ENCODE results near the gene CELF5.
"Not testable (repeated sequence)": the region's sequence is repeated elsewhere in the genome, so short reads cannot be mapped to it uniquely, and the experiment has no call there.

The CELF5 gene

DNA sequence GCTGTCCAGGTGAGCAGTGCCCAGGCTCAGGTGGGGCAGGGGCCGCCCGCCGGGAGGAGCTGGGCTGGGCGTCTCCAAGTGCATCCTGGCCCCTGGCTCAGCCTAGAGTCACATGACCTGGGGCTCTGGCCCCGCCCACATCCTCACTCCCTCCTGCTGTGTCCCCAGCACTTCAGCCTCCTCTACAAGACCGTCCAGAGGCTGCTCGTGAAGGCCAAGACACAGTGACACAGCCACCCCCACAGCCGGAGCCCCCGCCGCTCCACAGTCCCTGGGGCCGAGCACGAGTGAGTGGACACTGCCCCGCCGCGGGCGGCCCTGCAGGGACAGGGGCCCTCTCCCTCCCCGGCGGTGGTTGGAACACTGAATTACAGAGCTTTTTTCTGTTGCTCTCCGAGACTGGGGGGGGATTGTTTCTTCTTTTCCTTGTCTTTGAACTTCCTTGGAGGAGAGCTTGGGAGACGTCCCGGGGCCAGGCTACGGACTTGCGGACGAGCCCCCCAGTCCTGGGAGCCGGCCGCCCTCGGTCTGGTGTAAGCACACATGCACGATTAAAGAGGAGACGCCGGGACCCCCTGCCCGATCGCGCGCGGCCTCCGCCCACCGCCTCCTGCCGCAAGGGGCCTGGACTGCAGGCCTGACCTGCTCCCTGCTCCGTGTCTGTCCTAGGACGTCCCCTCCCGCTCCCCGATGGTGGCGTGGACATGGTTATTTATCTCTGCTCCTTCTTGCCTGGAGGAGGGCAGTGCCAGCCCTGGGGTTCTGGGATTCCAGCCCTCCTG, 16.8 kb upstream of the CELF5 start:
- no peak for DNase-seq (ENCODE audit: low spot score)

- no peak for DNase-seq (ENCODE audit: low spot score)
These were observed 15.9 kb upstream of the CELF5 start for GRCh38 chr19:3208317-3209207.

GRCh38 chr19:3210347-3211017, 14.0 kb upstream of the CELF5 start:
- DNase-seq (ENCODE audit: low spot score) = peak; percentile 35

DNA sequence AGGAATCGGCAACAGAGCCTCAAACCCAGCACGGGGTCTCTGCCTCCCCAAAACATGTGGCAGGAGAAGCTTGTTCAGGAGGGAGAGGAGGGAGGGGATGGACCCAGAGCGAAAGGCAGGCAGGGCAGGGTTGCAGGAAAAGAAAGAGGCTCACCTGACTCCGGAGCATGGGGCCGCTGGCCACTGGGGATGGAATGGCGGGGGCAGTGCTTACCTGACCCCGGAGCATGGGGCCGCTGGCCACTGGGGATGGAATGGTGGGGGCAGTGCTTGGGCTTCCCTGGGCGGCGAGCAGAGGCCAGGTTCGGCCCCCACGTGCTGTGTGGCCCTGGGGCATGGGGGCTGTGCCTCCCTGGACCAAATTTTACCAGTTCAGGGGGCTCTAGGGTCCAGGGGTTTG, 13.3 kb upstream of the CELF5 start:
- DNase-seq (ENCODE audit: low spot score) = no peak

GRCh38 chr19:3213159-3213558, 11.3 kb upstream of the CELF5 start:
- DNase-seq (ENCODE audit: low spot score) = no peak

DNA sequence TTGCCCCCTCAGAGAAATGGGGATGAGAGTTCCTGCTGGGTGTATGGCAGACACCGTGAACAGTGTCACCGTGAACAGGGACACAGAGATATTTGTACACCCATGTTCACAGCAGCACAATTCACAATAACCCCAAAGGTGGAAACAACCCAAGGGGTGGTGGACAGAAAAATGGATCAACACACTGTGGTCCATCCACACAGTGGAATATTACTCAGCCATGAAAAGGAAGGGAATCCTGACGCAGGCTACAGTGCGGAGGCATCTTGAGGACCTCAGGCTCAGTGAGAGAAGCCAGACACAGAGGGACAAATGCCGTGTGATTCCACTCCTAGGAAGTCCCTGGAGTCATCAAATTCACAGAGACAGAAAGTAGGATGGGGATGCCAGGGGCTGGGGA, 7.6 kb upstream of the CELF5 start:
- DNase-seq (ENCODE audit: low spot score) = no peak

- DNase-seq (ENCODE audit: low spot score) = no peak
These were observed 3.9 kb upstream of the CELF5 start for GRCh38 chr19:3220576-3220975.

- not testable (repeated sequence) for DNase-seq (ENCODE audit: low spot score)
These were observed 2.9 kb upstream of the CELF5 start for GRCh38 chr19:3221576-3221975.

DNA sequence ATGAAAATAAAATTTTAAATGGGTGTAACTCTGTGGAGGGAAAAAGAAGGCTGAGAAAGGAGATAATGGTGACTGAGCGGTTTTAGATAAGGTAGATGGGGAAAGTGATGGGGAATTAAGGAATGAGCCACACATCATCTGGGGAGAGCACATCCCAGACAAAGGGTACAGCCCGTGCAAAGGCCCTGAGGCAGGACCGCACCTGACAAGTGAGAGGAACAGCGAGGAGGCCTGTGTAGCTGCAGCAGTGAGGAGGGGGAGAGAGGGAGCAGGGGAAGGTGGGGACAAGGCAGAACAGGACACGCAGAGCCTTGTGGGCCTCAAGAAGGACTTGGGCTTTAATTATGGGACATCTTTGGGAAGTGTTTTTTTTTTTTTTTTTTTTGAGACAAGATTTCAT, 1.8 kb upstream of the CELF5 start:
- no peak for DNase-seq (ENCODE audit: low spot score)

- no peak for DNase-seq (ENCODE audit: low spot score)
These were observed 666 bp downstream of the CELF5 start for GRCh38 chr19:3225169-3225485.

DNA sequence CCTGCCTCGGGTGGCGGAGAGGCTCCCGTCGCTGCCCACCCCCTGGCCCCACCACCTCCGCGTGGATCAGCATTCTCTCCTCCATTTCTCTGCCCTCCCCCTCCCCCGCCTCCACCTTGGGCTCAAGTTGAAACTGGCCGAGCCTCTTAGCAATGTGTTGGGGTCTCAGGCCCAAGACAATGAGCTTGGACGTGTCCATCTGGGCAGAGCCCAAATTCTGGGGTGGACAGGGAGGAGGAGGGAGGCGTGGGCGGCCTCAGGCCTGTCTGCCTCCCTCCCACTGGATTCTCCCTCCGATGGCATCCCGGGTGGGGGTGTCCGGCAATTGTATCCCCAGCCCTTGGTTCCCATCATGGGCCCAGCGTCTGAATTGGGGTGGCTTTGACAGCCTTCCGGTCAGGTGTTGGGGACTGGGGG, 1.2 kb downstream of the CELF5 start:
- DNase-seq (ENCODE audit: low spot score) = peak; percentile 26

GRCh38 chr19:3227054-3227626, 2.7 kb downstream of the CELF5 start:
- peak; percentile 26 for DNase-seq (ENCODE audit: low spot score)

GRCh38 chr19:3229346-3229743, 4.9 kb downstream of the CELF5 start:
- DNase-seq (ENCODE audit: low spot score) = no peak

- DNase-seq (ENCODE audit: low spot score) = no peak
These were observed 5.5 kb downstream of the CELF5 start for GRCh38 chr19:3229888-3230496.

- DNase-seq (ENCODE audit: low spot score) = no peak
These were observed 6.8 kb downstream of the CELF5 start for GRCh38 chr19:3231288-3231687.

- no peak for DNase-seq (ENCODE audit: low spot score)
These were observed 8.7 kb downstream of the CELF5 start for GRCh38 chr19:3233116-3233515.

GRCh38 chr19:3233831-3234230, 9.4 kb downstream of the CELF5 start:
- no peak for DNase-seq (ENCODE audit: low spot score)

DNA sequence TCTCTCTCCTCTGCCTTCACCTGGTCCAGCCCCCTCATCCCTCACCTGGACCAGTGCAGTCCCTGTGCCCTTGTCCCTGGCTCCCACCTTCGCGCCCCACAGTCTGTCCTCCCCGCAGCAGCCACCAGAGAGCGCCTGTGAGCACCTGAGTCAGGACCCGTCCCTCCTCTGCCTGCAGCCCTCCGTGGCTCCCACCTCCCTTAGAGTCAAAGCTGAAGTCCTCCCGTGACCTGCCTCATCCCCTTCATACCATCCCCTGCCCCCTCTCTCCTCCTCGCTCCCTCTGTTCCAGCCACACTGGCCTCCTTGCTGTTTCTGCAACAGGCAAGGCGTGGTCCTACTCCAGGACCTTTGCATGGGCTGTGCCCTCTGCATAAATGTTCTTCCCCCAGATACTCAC, 10.3 kb downstream of the CELF5 start:
- no peak for DNase-seq (ENCODE audit: low spot score)

DNA sequence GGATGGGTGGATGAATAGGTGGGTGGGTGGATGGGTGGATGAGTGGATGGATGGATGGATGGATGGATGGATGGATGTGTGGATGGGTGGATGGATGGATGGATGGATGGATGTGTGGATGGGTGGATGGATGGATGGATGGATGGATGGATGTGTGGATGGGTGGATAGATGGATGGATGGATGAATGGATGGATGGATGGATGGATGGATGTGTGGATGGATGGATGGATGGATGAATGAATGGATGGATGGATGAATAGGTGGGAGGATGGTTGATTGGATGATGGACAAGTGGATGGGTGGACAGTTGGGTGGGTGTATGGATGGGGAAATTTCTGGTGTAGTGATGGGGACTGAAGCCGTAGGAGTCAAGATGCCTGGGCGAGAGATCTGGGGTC, 11.1 kb downstream of the CELF5 start:
- not testable (repeated sequence) for DNase-seq (ENCODE audit: low spot score)

GRCh38 chr19:3236272-3236671, 11.8 kb downstream of the CELF5 start:
- DNase-seq (ENCODE audit: low spot score) = no peak

GRCh38 chr19:3238066-3238561, 13.7 kb downstream of the CELF5 start:
- no peak for DNase-seq (ENCODE audit: low spot score)

DNA sequence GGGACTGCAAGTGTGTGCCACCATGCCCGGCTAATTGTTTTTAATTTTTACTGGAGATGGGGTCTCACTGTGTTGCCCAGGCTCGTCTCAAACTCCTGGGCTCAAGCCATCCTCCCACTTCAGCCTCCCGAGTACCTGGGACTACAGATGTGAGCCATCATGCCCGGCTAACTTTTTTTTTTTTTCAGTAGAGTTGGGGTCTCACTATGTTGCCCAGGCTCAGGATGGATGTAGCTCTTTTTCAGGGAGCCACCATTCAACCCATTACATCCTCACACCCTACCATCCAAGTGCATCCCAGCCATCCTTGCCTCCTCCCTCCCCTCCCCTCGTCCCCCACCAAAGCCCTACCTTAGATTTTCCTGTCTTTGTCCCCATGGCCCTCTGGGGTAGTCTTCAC, 14.9 kb downstream of the CELF5 start:
- no peak for DNase-seq (ENCODE audit: low spot score)
